ENCODE data around the gene CEP295NL. TPM values are rescaled to one million over a fixed set of nuclear protein-coding genes. Genes with fewer than 3 reads are reported as not detected.
"Not testable (repeated sequence)": the region's sequence is repeated elsewhere in the genome, so short reads cannot be mapped to it uniquely, and the experiment has no call there.

Gene CEP295NL
- under 1 TPM in 2 of 4 donors, not detected in 2; 0.10 to 0.13 TPM for polyA plus RNA-seq (ENCODE audit: insufficient read length in 4 of 4)

- DNase-seq (ENCODE audit: low read depth in 4 of 4, low spot score in 3 of 4) = peak in 2 of 4 donors; percentile 58 to 77
These were observed at the start of gene CEP295NL for GRCh38 chr17:78903101-78903779. CEP295NL (minus strand) TSS chr17:78903201; CDS start chr17:78901828, 1,373 bp downstream.

- DNase-seq (ENCODE audit: low read depth in 4 of 4, low spot score in 3 of 4) = no peak
These were observed 49.7 kb upstream of the CEP295NL start for GRCh38 chr17:78952706-78953105.

- no peak for DNase-seq (ENCODE audit: low read depth in 4 of 4, low spot score in 3 of 4)
These were observed 49.1 kb upstream of the CEP295NL start for GRCh38 chr17:78951967-78952551.

GRCh38 chr17:78950870-78951269, 47.9 kb upstream of the CEP295NL start:
- no peak for DNase-seq (ENCODE audit: low read depth in 4 of 4, low spot score in 3 of 4)

GRCh38 chr17:78947235-78948149, 44.5 kb upstream of the CEP295NL start:
- DNase-seq (ENCODE audit: low read depth in 4 of 4, low spot score in 3 of 4) = no peak

GRCh38 chr17:78946631-78947030, 43.6 kb upstream of the CEP295NL start:
- no peak for DNase-seq (ENCODE audit: low read depth in 4 of 4, low spot score in 3 of 4)

- DNase-seq (ENCODE audit: low read depth in 4 of 4, low spot score in 3 of 4) = no peak
These were observed 43.1 kb upstream of the CEP295NL start for GRCh38 chr17:78946131-78946530.

GRCh38 chr17:78945455-78945854, 42.5 kb upstream of the CEP295NL start:
- not testable (repeated sequence) for DNase-seq (ENCODE audit: low read depth in 4 of 4, low spot score in 3 of 4)

- DNase-seq (ENCODE audit: low read depth in 4 of 4, low spot score in 3 of 4) = no peak
These were observed 42.0 kb upstream of the CEP295NL start for GRCh38 chr17:78944956-78945355.

GRCh38 chr17:78944026-78944425, 41.0 kb upstream of the CEP295NL start:
- DNase-seq (ENCODE audit: low read depth in 4 of 4, low spot score in 3 of 4) = no peak

GRCh38 chr17:78940708-78941107, 37.7 kb upstream of the CEP295NL start:
- DNase-seq (ENCODE audit: low read depth in 4 of 4, low spot score in 3 of 4) = no peak

- no peak for DNase-seq (ENCODE audit: low read depth in 4 of 4, low spot score in 3 of 4)
These were observed 37.3 kb upstream of the CEP295NL start for GRCh38 chr17:78940258-78940657.

- no peak for DNase-seq (ENCODE audit: low read depth in 4 of 4, low spot score in 3 of 4)
These were observed 36.6 kb upstream of the CEP295NL start for GRCh38 chr17:78939615-78940014.

- no peak for DNase-seq (ENCODE audit: low read depth in 4 of 4, low spot score in 3 of 4)
These were observed 34.6 kb upstream of the CEP295NL start for GRCh38 chr17:78937561-78937960.

- DNase-seq (ENCODE audit: low read depth in 4 of 4, low spot score in 3 of 4) = no peak
These were observed 32.7 kb upstream of the CEP295NL start for GRCh38 chr17:78935419-78936323.

- no peak for DNase-seq (ENCODE audit: low read depth in 4 of 4, low spot score in 3 of 4)
These were observed 31.8 kb upstream of the CEP295NL start for GRCh38 chr17:78934681-78935418.

GRCh38 chr17:78933959-78934568, 31.1 kb upstream of the CEP295NL start:
- DNase-seq (ENCODE audit: low read depth in 4 of 4, low spot score in 3 of 4) = peak; percentile 80 to 84 (median 82)

- no peak for DNase-seq (ENCODE audit: low read depth in 4 of 4, low spot score in 3 of 4)
These were observed 30.3 kb upstream of the CEP295NL start for GRCh38 chr17:78933025-78933958.

Data from right renal pelvis (tissue), 4 donors.